Epithelial cell of esophagus (primary cell): ENCODE data around the gene CYSTM1.

Experiments
- DNase-seq: peaks from one replicate; pipeline ENCODE4 v3.0.0; 2010; ENCODE audit warnings: low read depth
- H3K4me3 ChIP-seq: 2 replicates; pipeline ENCODE4 v1.5.1; 2011; ENCODE audit warnings: mild to moderate bottlenecking, low read length, control low read depth
- CTCF ChIP-seq: IDR thresholded peaks from 2 replicates; pipeline ENCODE4 v1.5.1; 2011; ENCODE audit warnings: low read depth, mild to moderate bottlenecking, low read length, control low read depth, inconsistent platforms; ENCODE audit not compliant: insufficient read depth; ENCODE audit errors: missing control alignments

Gene CYSTM1

GRCh38 chr5:140245926-140246325 is 70.9 kb downstream of the CYSTM1 start:
- no peak for DNase-seq
- no peak overlapping the region for H3K4me3 ChIP-seq
- no peak for TF ChIP-seq CTCF

GRCh38 chr5:140246378-140247122 is 71.6 kb downstream of the CYSTM1 start:
- no peak for TF ChIP-seq CTCF
- H3K4me3 ChIP-seq = no peak overlapping the region
- peak; percentile 54 for DNase-seq

GRCh38 chr5:140248414-140248813 is 73.4 kb downstream of the CYSTM1 start:
- no peak for TF ChIP-seq CTCF

GRCh38 chr5:140249536-140249935 is 74.5 kb downstream of the CYSTM1 start:
- no peak for DNase-seq
- no peak overlapping the region for H3K4me3 ChIP-seq
- TF ChIP-seq CTCF = no peak

More at GRCh38 chr5:140248414-140248813, 73.4 kb downstream of the CYSTM1 start:
- no peak overlapping the region for H3K4me3 ChIP-seq
- no peak for DNase-seq

- H3K4me3 ChIP-seq = no peak overlapping the region
- no peak for DNase-seq
- no peak for TF ChIP-seq CTCF
These were observed 75.4 kb downstream of the CYSTM1 start for GRCh38 chr5:140250386-140250785.

- H3K4me3 ChIP-seq = no peak overlapping the region
- TF ChIP-seq CTCF = no peak
- peak; percentile 82 for DNase-seq
These were observed 76.6 kb downstream of the CYSTM1 start for GRCh38 chr5:140251527-140251973.

GRCh38 chr5:140252470-140253126 is 77.6 kb downstream of the CYSTM1 start:
- DNase-seq = no peak
- no peak overlapping the region for H3K4me3 ChIP-seq
- TF ChIP-seq CTCF = no peak
